H1 (cell line): ENCODE data around the gene DSE. TPM values are rescaled to one million over a fixed set of nuclear protein-coding genes. Genes with fewer than 3 reads are reported as not detected.

Source experiments
- CTCF ChIA-PET: fragments of 300-600 bp; sonication (Branson Sonifier 250); formaldehyde crosslinking; loops from one replicate; lab custom pipeline; 2021; ENCODE audit not compliant: partially characterized antibody; lab: Charles Lee
- POLR2A ChIA-PET: fragments of 300-600 bp; sonication (Branson Sonifier 250); formaldehyde crosslinking; loops from one replicate; lab custom pipeline; 2021; ENCODE audit warnings: inconsistent platforms; ENCODE audit not compliant: partially characterized antibody; lab: Charles Lee
- DNase-seq, 2 experiments: peaks; one replicate each; pipeline versions ENCODE4 v3.0.0 to v3.0.0-alpha.2; 2010 to 2022; ENCODE audit warnings: low spot score in 2 of 2, low read depth in 1 of 2, mixed read lengths in 1 of 2
- FAIRE-seq: peaks from 2 replicates; lab custom pipeline; 2011; peaks lifted over from hg19 to GRCh38; lab: Jason Lieb, UNC
- H2AFZ ChIP-seq: 2 replicates; pipeline ENCODE4 v1.8.1; 2012; ENCODE audit warnings: low read length, inconsistent platforms
- H2AK5ac ChIP-seq: 2 replicates; pipeline ENCODE4 v1.6.1; 2013; ENCODE audit warnings: low read depth, low read length
- H2BK120ac ChIP-seq: replicated peaks from 2 replicates; pipeline ENCODE3; 2013; ENCODE audit warnings: low read depth, low read length, inconsistent platforms
- H2BK12ac ChIP-seq: 2 replicates; pipeline ENCODE4 v1.6.1; 2013; ENCODE audit warnings: low read depth, low read length
- H2BK15ac ChIP-seq: 2 replicates; pipeline ENCODE4 v1.6.1; 2013; ENCODE audit warnings: low read length
- H2BK20ac ChIP-seq: 2 replicates; pipeline ENCODE4 v1.6.1; 2013; ENCODE audit warnings: low read length
- H2BK5ac ChIP-seq: 2 replicates; pipeline ENCODE4 v1.6.1; 2013; ENCODE audit warnings: low read depth, low read length
- H3K14ac ChIP-seq: 2 replicates; pipeline ENCODE4 v1.6.1; 2013; ENCODE audit warnings: inconsistent platforms; ENCODE audit not compliant: insufficient read length
- H3K18ac ChIP-seq: 2 replicates; pipeline ENCODE4 v1.6.1; 2013; ENCODE audit warnings: low read length; ENCODE audit errors: extremely low read depth
- H3K23ac ChIP-seq: 2 replicates; pipeline ENCODE4 v1.6.1; 2013; ENCODE audit warnings: inconsistent platforms; ENCODE audit not compliant: insufficient read length
- H3K23me2 ChIP-seq: 2 replicates; pipeline ENCODE4 v1.6.1; 2013; ENCODE audit warnings: low read depth, low read length
- H3K27ac ChIP-seq: 2 replicates; pipeline ENCODE4 v1.6.1; 2011; ENCODE audit warnings: low read depth, low read length, inconsistent platforms
- H3K27me3 ChIP-seq, 4 experiments: replicated peaks in 1 of 4; 1 replicate in 1 of 4; 2 replicates in 3 of 4; pipeline versions ENCODE4 v1.6.1 to v1.8.1; 2011 to 2013; ENCODE audit warnings: low read length in 3 of 4, mild to moderate bottlenecking in 3 of 4, inconsistent platforms in 2 of 4, mixed read lengths in 2 of 4, moderate library complexity in 1 of 4; ENCODE audit not compliant: control insufficient read depth in 3 of 4, insufficient read depth in 3 of 4; ENCODE audit errors: extremely low read depth in 1 of 4
- H3K36me3 ChIP-seq, 4 experiments: 2 replicates each; pipeline versions ENCODE4 v1.6.1 to v1.8.1; 2011 to 2013; ENCODE audit warnings: mild to moderate bottlenecking in 4 of 4, low read length in 3 of 4, moderate library complexity in 2 of 4, control low read depth in 1 of 4, inconsistent platforms in 1 of 4; ENCODE audit not compliant: insufficient read depth in 4 of 4, control insufficient read depth in 2 of 4
- H3K4ac ChIP-seq: replicated peaks from 2 replicates; pipeline ENCODE3; 2013; ENCODE audit warnings: low read length, low read depth, mixed read lengths, inconsistent platforms; ENCODE audit not compliant: insufficient read length
- H3K4me1 ChIP-seq, 4 experiments: replicated peaks in 1 of 4; 1 replicate in 1 of 4; 2 replicates in 3 of 4; pipeline versions ENCODE4 v1.6.1 to v1.8.1; 2011 to 2013; ENCODE audit warnings: low read length in 3 of 4, inconsistent platforms in 2 of 4, mixed read lengths in 1 of 4; ENCODE audit not compliant: insufficient read depth in 4 of 4, control insufficient read depth in 3 of 4
- H3K4me2 ChIP-seq, 2 experiments: 2 replicates each; pipeline versions ENCODE4 v1.6.1 to v1.8.1; 2011 to 2013; ENCODE audit warnings: low read depth in 2 of 2, low read length in 2 of 2, control low read depth in 1 of 2, inconsistent platforms in 1 of 2, mild to moderate bottlenecking in 1 of 2; ENCODE audit not compliant: insufficient read depth in 1 of 2
- H3K4me3 ChIP-seq, 4 experiments: fragments of 200-600, 300-600 bp in 1 of 4; sonication (generic), shearing (Covaris generic), sonication (Bioruptor Twin) in 1 of 4; 2 replicates each; pipeline versions ENCODE4 v1.5.1 to v1.8.1; 2011 to 2016; ENCODE audit warnings: low read length in 4 of 4, low read depth in 3 of 4, control low read depth in 2 of 4, inconsistent platforms in 2 of 4, mild to moderate bottlenecking in 2 of 4, mixed read lengths in 1 of 4, moderate library complexity in 1 of 4; ENCODE audit not compliant: insufficient read depth in 2 of 4; ENCODE audit errors: extremely low read depth in 1 of 4
- H3K56ac ChIP-seq: replicated peaks from 2 replicates; pipeline ENCODE3; 2013; ENCODE audit warnings: low read depth, mild to moderate bottlenecking, mixed read lengths, low read length, inconsistent platforms; ENCODE audit not compliant: insufficient read length
- H3K79me1 ChIP-seq: 2 replicates; pipeline ENCODE4 v1.6.1; 2013; ENCODE audit warnings: low read depth, low read length, control low read depth
- H3K79me2 ChIP-seq, 2 experiments: 2 replicates each; pipeline versions ENCODE4 v1.6.1 to v1.8.1; 2012 to 2013; ENCODE audit warnings: low read length in 2 of 2, mild to moderate bottlenecking in 2 of 2, inconsistent platforms in 1 of 2; ENCODE audit not compliant: insufficient read depth in 2 of 2, control insufficient read depth in 1 of 2
- H3K9ac ChIP-seq, 4 experiments: replicated peaks in 1 of 4; 1 replicate in 1 of 4; 2 replicates in 3 of 4; pipeline versions ENCODE4 v1.6.1 to v1.8.1; 2011 to 2013; ENCODE audit warnings: low read depth in 3 of 4, low read length in 3 of 4, control low read depth in 2 of 4, mild to moderate bottlenecking in 2 of 4, moderate library complexity in 2 of 4, inconsistent platforms in 1 of 4; ENCODE audit errors: extremely low read depth in 1 of 4
- H3K9me3 ChIP-seq, 2 experiments: 2 replicates each; pipeline versions ENCODE4 v1.6.1 to v1.8.1; 2012 to 2013; ENCODE audit warnings: mild to moderate bottlenecking in 2 of 2, moderate library complexity in 2 of 2, control low read depth in 1 of 2, inconsistent platforms in 1 of 2, low read depth in 1 of 2, low read length in 1 of 2, mixed read lengths in 1 of 2; ENCODE audit not compliant: insufficient read depth in 2 of 2
- H4K20me1 ChIP-seq, 2 experiments: replicated peaks in 1 of 2; 2 replicates each; pipeline versions ENCODE3 to v1.8.1; 2011 to 2013; ENCODE audit warnings: inconsistent platforms in 2 of 2, low read length in 2 of 2, mild to moderate bottlenecking in 1 of 2; ENCODE audit not compliant: insufficient read depth in 2 of 2, control insufficient read depth in 1 of 2
- H4K5ac ChIP-seq: 2 replicates; pipeline ENCODE4 v1.6.1; 2013; ENCODE audit warnings: low read length, low read depth, mixed read lengths, inconsistent platforms; ENCODE audit not compliant: insufficient read length
- H4K8ac ChIP-seq: 2 replicates; pipeline ENCODE4 v1.8.0; 2013; ENCODE audit warnings: mild to moderate bottlenecking, moderate library complexity, low read length, inconsistent platforms; ENCODE audit not compliant: insufficient read depth; ENCODE audit errors: extremely low read depth
- H4K91ac ChIP-seq: replicated peaks from 2 replicates; pipeline ENCODE3; 2013; ENCODE audit warnings: low read length, mixed read lengths, inconsistent platforms; ENCODE audit not compliant: insufficient read length
- CTBP2 ChIP-seq: IDR thresholded peaks from 2 replicates; pipeline ENCODE4 v1.7.0; 2011; ENCODE audit warnings: borderline replicate concordance, mild to moderate bottlenecking, moderate library complexity, mixed read lengths, low read length; ENCODE audit not compliant: insufficient read depth, insufficient read length
- E2F6 ChIP-seq: IDR thresholded peaks from 2 replicates; pipeline ENCODE4 v1.6.1; 2012; ENCODE audit warnings: inconsistent platforms
- GABPA ChIP-seq: IDR thresholded peaks from 2 replicates; pipeline ENCODE4 v1.6.1; 2011; ENCODE audit warnings: mild to moderate bottlenecking, low read length, moderate library complexity, borderline replicate concordance; ENCODE audit not compliant: insufficient read depth
- GTF2F1 ChIP-seq: IDR thresholded peaks from 2 replicates; pipeline ENCODE4 v1.6.1; 2012; ENCODE audit warnings: low read depth, low read length, improper control_type of control experiment, borderline replicate concordance
- HDAC6 ChIP-seq: IDR thresholded peaks from one replicate; pipeline ENCODE4 v1.7.1; 2012; ENCODE audit warnings: low read depth, mild to moderate bottlenecking, inconsistent platforms, low read length, moderate library complexity
- NRF1 ChIP-seq: IDR thresholded peaks from 2 replicates; pipeline ENCODE4 v1.6.1; 2011; ENCODE audit warnings: mild to moderate bottlenecking, low read depth, low read length, improper control_type of control experiment
- RFX5 ChIP-seq: IDR thresholded peaks from 2 replicates; pipeline ENCODE4 v1.6.1; 2011; ENCODE audit warnings: low read depth, low read length, improper control_type of control experiment, borderline replicate concordance
- SIRT6 ChIP-seq: IDR thresholded peaks from one replicate; pipeline ENCODE4 v1.7.1; 2012; ENCODE audit warnings: low read length, inconsistent platforms
- SP2 ChIP-seq: IDR thresholded peaks from 2 replicates; pipeline ENCODE4 v1.6.1; 2012; ENCODE audit warnings: mild to moderate bottlenecking, low read length, inconsistent platforms
- TAF1 ChIP-seq: IDR thresholded peaks from 2 replicates; pipeline ENCODE4 v1.6.1; 2011; ENCODE audit warnings: mild to moderate bottlenecking, low read depth, low read length
- TEAD4 ChIP-seq: IDR thresholded peaks from 2 replicates; pipeline ENCODE4 v1.6.1; 2012; ENCODE audit warnings: low read depth, low read length, inconsistent platforms, mixed read lengths
- YY1 ChIP-seq: IDR thresholded peaks from 2 replicates; pipeline ENCODE4 v1.6.1; 2011; ENCODE audit warnings: low read depth, mild to moderate bottlenecking, low read length
- WGBS, 2 experiments: shearing (Covaris generic) in 1 of 2; methylation state at CpG; one replicate each; pipeline versions ENCODE4 v1.1.6 to v1.1.7; 2013 to 2015; ENCODE audit warnings: low lambda C conversion rate in 2 of 2, mixed read lengths in 2 of 2, inconsistent platforms in 1 of 2, low coverage in 1 of 2, missing lambda C conversion rate in 1 of 2; ENCODE audit not compliant: insufficient replicate concordance in 2 of 2, insufficient coverage in 1 of 2, insufficient read length in 1 of 2; ENCODE audit errors: extremely low coverage in 1 of 2, missing lambda C conversion rate in 1 of 2; 5-methylcytosine and 5-hydroxymethylcytosine counted together
- polyA plus RNA-seq, 7 experiments: library from polyadenylated mRNA; depleted of rRNA in 3 of 7; stranded (reverse) in 5 of 7; unstranded in 2 of 7; fragments of >200 nt in 5 of 7; fragments of 200-250 nt in 2 of 7; gene quantifications; 1 replicate in 5 of 7; 2 replicates in 1 of 7; 4 replicates in 1 of 7; pipeline versions ENCODE4 v1.2.1 to v1.2.3, GENCODE V29; 2011 to 2013; ENCODE audit warnings: missing spikeins in 2 of 7, mixed read lengths in 2 of 7
- total RNA-seq: library from RNA; stranded (reverse); fragmentation: NEBNext Ultra II Directional; extraction: Animal tissue kit (Norgen Biotek cat#: 25700); gene quantifications from 2 replicates; pipeline ENCODE4 v1.2.1, GENCODE V29; 2021

DSE gene
- total and polyA plus RNA-seq, 2 of the 8 experiments (the other 6 are each of a cell fraction or from before 2014, with no cell fraction given), result 32.5 to 94.4 TPM

GRCh38 chr6:116439522-116440051 is 68.8 kb downstream of the DSE start:
- Histone ChIP-seq H3K23me2 (no peaks in the 10 kb centered on the region), H3K79me1 (no peaks in the 10 kb centered on the region), H4K91ac (no peak overlapping the region), H3K4me3 (no peak overlapping the region), H2BK12ac (no peak overlapping the region), H3K56ac (no peak overlapping the region), H3K79me2 (no peaks in the 10 kb centered on the region), H4K8ac (no peak overlapping the region), H3K4me1 (0 out of 7 replicates have a peak, but pooled peaks cover 0 to 2% (median 0%) of the 10 kb centered on the region in 4 experiments), H2AK5ac (no peak overlapping the region), H4K20me1 (no peaks in the 10 kb centered on the region), H2AFZ (no peak overlapping the region), H3K4ac (no peak overlapping the region), H2BK5ac (no peak overlapping the region), H3K18ac (no peak overlapping the region), H4K5ac (no peak overlapping the region), H2BK20ac (no peak overlapping the region), H3K9me3 (no peaks in the 10 kb centered on the region), H2BK15ac (no peak overlapping the region), H3K36me3 (peaks cover 0 to 9% (median 2%) of the 10 kb centered on the region in 4 experiments; a peak in 1 of 8 replicates), H3K27me3 (no peaks in the 10 kb centered on the region), H2BK120ac (no peak overlapping the region), H3K4me2 (no peak overlapping the region), H3K14ac (no peak overlapping the region), H3K27ac (no peak overlapping the region), H3K9ac (no peak overlapping the region), H3K23ac (no peak overlapping the region)
- ChIA-PET POLR2A (interaction anchor here (1.3 to 1.5 kb wide), 2 partner anchors 8 to 160 kb away, joined by 4 to 5 read pairs; partner anchors contain the start of gene TSPYL1), CTCF (interaction anchor here (0.6 to 2.2 kb wide), 8 partner anchors 10 to 152 kb away, joined by 3 to 9 read pairs (median 3); no protein-coding TSS in a partner anchor)
- TF ChIP-seq SP2 (no peak), GABPA (no peak), HDAC6 (no peak), GTF2F1 (no peak), E2F6 (no peak), CTBP2 (no peak), RFX5 (no peak), TAF1 (no peak), NRF1 (no peak), YY1 (no peak), SIRT6 (no peak), TEAD4 (no peak)
- FAIRE-seq, result no peak
- DNase-seq, result no peak
- 80% methylated on average over 1 of the region's 1 CpG; no CpG with 5 or more reads in 1 of the 2 experiments for WGBS, 2 experiments
